Measurements from ENCODE around the gene CAMKK2.

DNA sequence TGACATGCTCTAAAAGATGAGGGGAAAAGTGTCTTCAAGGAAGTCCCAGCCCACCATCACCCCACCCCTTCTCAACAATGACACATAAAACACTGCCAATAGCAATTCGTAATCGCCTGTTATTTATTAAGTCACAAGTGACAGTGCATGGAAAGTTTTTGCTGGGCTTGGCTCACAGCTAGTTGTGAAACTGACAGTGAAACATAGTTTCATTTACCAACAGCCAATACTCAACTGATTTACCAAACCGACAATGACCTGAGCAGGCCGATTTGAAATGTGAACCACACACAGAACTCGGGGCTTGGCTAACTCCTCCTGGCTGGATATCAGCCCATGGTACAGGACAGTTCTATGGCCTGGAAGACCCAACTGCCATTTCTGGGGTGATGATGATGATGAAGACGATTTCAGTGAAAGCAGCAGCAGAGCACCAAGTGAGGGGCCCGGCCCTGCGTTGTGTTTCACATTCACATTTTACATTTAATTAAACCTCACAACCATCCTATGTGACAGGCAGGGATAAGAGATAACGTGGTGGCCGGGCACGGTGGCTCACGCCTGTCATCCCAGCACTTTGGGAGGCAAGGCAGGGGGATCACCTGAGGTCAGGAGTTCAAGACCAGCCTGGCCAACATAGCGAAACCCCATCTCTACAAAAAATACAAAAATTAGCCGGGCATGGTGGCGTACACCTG, 42.7 kb downstream of the CAMKK2 start:
- TF ChIP-seq, protein P1, sequence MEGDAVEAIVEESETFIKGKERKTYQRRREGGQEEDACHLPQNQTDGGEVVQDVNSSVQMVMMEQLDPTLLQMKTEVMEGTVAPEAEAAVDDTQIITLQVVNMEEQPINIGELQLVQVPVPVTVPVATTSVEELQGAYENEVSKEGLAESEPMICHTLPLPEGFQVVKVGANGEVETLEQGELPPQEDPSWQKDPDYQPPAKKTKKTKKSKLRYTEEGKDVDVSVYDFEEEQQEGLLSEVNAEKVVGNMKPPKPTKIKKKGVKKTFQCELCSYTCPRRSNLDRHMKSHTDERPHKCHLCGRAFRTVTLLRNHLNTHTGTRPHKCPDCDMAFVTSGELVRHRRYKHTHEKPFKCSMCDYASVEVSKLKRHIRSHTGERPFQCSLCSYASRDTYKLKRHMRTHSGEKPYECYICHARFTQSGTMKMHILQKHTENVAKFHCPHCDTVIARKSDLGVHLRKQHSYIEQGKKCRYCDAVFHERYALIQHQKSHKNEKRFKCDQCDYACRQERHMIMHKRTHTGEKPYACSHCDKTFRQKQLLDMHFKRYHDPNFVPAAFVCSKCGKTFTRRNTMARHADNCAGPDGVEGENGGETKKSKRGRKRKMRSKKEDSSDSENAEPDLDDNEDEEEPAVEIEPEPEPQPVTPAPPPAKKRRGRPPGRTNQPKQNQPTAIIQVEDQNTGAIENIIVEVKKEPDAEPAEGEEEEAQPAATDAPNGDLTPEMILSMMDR (IDR thresholded peaks at IDR 0.05) = no peak
- no peak for TF ChIP-seq POLR2A (IDR thresholded peaks at IDR 0.05)
